ENCODE measurements around the gene KIAA2012.

DNA sequence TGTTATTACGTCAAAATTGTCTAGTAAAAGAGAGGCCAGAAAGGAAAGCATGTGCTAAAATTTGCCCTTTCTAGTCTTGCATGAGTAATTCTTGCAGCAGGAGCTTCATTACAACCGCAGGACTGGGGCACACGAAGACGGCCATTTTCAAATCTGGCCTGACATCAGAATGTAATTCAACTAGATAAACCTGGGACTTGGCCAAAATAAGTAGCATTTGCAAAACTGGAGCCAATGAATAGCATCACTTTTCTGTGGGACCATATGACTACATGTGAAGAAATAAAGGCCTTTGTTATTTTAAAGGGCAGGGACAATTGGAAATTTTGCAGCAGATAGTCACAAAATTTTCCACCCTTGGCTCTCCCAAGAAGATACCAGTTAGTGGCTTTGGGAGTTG, 42.4 kb upstream of the KIAA2012 start:
- TF ChIP-seq REST (IDR thresholded peaks at IDR 0.05) (no peak), SP1 (IDR thresholded peaks at IDR 0.05) (no peak), FOXA2 (IDR thresholded peaks at IDR 0.05) (no peak), TAF1 (conservative IDR thresholded peaks at IDR 0.05) (no peak), HNF4A (conservative IDR thresholded peaks at IDR 0.05) (no peak), NR2F2 (IDR thresholded peaks at IDR 0.05) (no peak), MAX (IDR thresholded peaks at IDR 0.05) (no peak)
- TF ChIP-seq, protein P1, sequence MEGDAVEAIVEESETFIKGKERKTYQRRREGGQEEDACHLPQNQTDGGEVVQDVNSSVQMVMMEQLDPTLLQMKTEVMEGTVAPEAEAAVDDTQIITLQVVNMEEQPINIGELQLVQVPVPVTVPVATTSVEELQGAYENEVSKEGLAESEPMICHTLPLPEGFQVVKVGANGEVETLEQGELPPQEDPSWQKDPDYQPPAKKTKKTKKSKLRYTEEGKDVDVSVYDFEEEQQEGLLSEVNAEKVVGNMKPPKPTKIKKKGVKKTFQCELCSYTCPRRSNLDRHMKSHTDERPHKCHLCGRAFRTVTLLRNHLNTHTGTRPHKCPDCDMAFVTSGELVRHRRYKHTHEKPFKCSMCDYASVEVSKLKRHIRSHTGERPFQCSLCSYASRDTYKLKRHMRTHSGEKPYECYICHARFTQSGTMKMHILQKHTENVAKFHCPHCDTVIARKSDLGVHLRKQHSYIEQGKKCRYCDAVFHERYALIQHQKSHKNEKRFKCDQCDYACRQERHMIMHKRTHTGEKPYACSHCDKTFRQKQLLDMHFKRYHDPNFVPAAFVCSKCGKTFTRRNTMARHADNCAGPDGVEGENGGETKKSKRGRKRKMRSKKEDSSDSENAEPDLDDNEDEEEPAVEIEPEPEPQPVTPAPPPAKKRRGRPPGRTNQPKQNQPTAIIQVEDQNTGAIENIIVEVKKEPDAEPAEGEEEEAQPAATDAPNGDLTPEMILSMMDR (IDR thresholded peaks at IDR 0.05; ENCODE audit: low read depth, low read length, missing input control) = no peak
